Prostate gland (tissue), 2 donors: ENCODE measurements around the gene MRPS25. TPM values are rescaled to one million over a fixed set of nuclear protein-coding genes. Genes with fewer than 3 reads are reported as not detected.
"Not testable (repeated sequence)": the region's sequence is repeated elsewhere in the genome, so short reads cannot be mapped to it uniquely, and the experiment has no call there.

Source experiments
- DNase-seq: peaks from one replicate; pipeline ENCODE4 v3.0.0-alpha.2; 2019; ENCODE audit warnings: low spot score
- H3K27ac ChIP-seq, 2 donors: fragments of 200-600 bp; sonication (generic); 2 replicates each; pipeline ENCODE4 v1.5.1; 2017 to 2019
- H3K27me3 ChIP-seq: fragments of 200-600 bp; sonication (generic); replicated peaks from 2 replicates; pipeline ENCODE4 v1.5.1; 2019; ENCODE audit not compliant: insufficient read depth
- H3K36me3 ChIP-seq, 2 donors: fragments of 200-600 bp; sonication (generic); 1 replicate in 1 of 2; 2 replicates in 1 of 2; pipeline versions ENCODE4 v1.5.1 to v1.8.1; 2017 to 2019
- H3K4me1 ChIP-seq: fragments of 200-600 bp; sonication (generic); replicated peaks from 2 replicates; pipeline ENCODE4 v1.5.1; 2019
- H3K4me3 ChIP-seq, 2 donors: fragments of 200-600 bp; sonication (generic); 2 replicates each; pipeline ENCODE4 v1.5.1; 2017 to 2019
- H3K9me3 ChIP-seq: fragments of 200-600 bp; sonication (generic); 2 replicates; pipeline ENCODE4 v1.5.1; 2017
- CTCF ChIP-seq, 4 experiments: fragments of 200-600 bp in 2 of 4; fragments of 450-650 bp in 2 of 4; sonication (generic) in 2 of 4; IDR thresholded peaks; 1 replicate in 3 of 4; 2 replicates in 1 of 4; pipeline ENCODE4 v1.5.1; 2016 to 2019; ENCODE audit warnings: antibody characterized with exemption in 4 of 4, mild to moderate bottlenecking in 2 of 4, moderate library complexity in 2 of 4
- POLR2A ChIP-seq: fragments of 450-650 bp; IDR thresholded peaks from one replicate; pipeline ENCODE4 v1.6.1; 2016; ENCODE audit warnings: antibody characterized with exemption, mild to moderate bottlenecking
- POLR2AphosphoS5 ChIP-seq: sonication (generic); formaldehyde crosslinking; IDR thresholded peaks from one replicate; pipeline ENCODE4 v1.6.1; 2017; ENCODE audit warnings: antibody characterized with exemption
- WGBS: methylation state at CpG from one replicate; pipeline ENCODE4 v1.1.5; 2018; 5-methylcytosine and 5-hydroxymethylcytosine counted together
- intact Hi-C: fragments of 100-400 bp; cut with DNase I; formaldehyde crosslinking; loops from one replicate; pipeline ENCODE4 v1.14.2; 2022
- total RNA-seq, 2 donors: library from RNA; depleted of rRNA; stranded (reverse); fragments of >200 nt; gene quantifications; one replicate each; pipeline ENCODE4 v1.1.0, GENCODE V29; 2016

The MRPS25 gene
- total RNA-seq, 2 donors from 2014 or later: 16.6 to 49.1 TPM

- DNase-seq: no peak
- Histone ChIP-seq H3K27ac (no peak overlapping the region), H3K4me3 (no peak overlapping the region), H3K36me3 (no peaks in the 10 kb centered on the region), H3K4me1 (no peaks in the 10 kb centered on the region), H3K9me3 (no peaks in the 10 kb centered on the region), H3K27me3 (no peaks in the 10 kb centered on the region)
- 96% methylated on average over 5 of the region's 5 CpGs for WGBS
- intact Hi-C loops: no loop called here
- TF ChIP-seq POLR2A (no peak), POLR2AphosphoS5 (no peak), CTCF (IDR thresholded peaks at IDR 0.05) (no peak)
Observed at GRCh38 chr3:15009167-15009566, 55.9 kb downstream of the MRPS25 start.

GRCh38 chr3:15007681-15008141 lies 57.4 kb downstream of the MRPS25 start:
- Histone ChIP-seq H3K4me3 (no peak overlapping the region), H3K9me3 (no peaks in the 10 kb centered on the region), H3K36me3 (no peaks in the 10 kb centered on the region), H3K4me1 (no peaks in the 10 kb centered on the region), H3K27me3 (no peaks in the 10 kb centered on the region), H3K27ac (no peak overlapping the region)
- DNase-seq: peak; percentile 35
- intact Hi-C loops: no loop called here
- TF ChIP-seq CTCF (IDR thresholded peaks at IDR 0.05): no peak
- no peak for TF ChIP-seq POLR2A
- TF ChIP-seq POLR2AphosphoS5: peak; percentile 58
- WGBS: 31% methylated on average over 4 of the region's 4 CpGs

GRCh38 chr3:14999182-14999581 lies 65.9 kb downstream of the MRPS25 start:
- H3K27ac ChIP-seq, H3K4me1 ChIP-seq, H3K36me3 ChIP-seq, H3K9me3 ChIP-seq, intact Hi-C loops, H3K27me3 ChIP-seq, DNase-seq, H3K4me3 ChIP-seq: not testable (repeated sequence)
- WGBS: 94% methylated on average over 6 of the region's 6 CpGs

Other genes with a start within 250 kb of the MRPS25 start
- 10 to 100 TPM in 1 of 2 donors, 1 to 10 TPM in 1; 4.5 to 15.8 TPM for gene FGD5, start 246.4 kb downstream of the MRPS25 start, total RNA-seq
- 10 to 100 TPM; 36.8 to 78.5 TPM for gene NR2C2, start 117.7 kb downstream of the MRPS25 start, total RNA-seq
- 10 to 100 TPM; 17.9 to 39.4 TPM for gene RBSN, start 33.8 kb upstream of the MRPS25 start, total RNA-seq
- gene CAPN7, start 140.9 kb upstream of the MRPS25 start, total RNA-seq: 10 to 100 TPM; 45.1 to 46.7 TPM